Transverse colon (tissue), 4 donors: ENCODE results near the gene FN3K. TPM values are rescaled to one million over a fixed set of nuclear protein-coding genes. Genes with fewer than 3 reads are reported as not detected.

Source experiments
- DNase-seq: peaks from one replicate; pipeline ENCODE4 v3.0.0-alpha.2; 2019
- H3K27ac ChIP-seq, 4 donors: fragments of 200-600 bp; sonication (generic); 2 replicates each; pipeline ENCODE4 v1.5.1; 2016 to 2018; ENCODE audit warnings: inconsistent platforms in 4 of 4
- H3K27me3 ChIP-seq: fragments of 200-600 bp; sonication (generic); 2 replicates; pipeline ENCODE4 v1.5.1; 2017; ENCODE audit warnings: inconsistent platforms
- H3K36me3 ChIP-seq, 4 donors: fragments of 200-600 bp; sonication (generic); 2 replicates each; pipeline ENCODE4 v1.5.1; 2017 to 2019; ENCODE audit warnings: inconsistent platforms in 4 of 4
- H3K4me1 ChIP-seq, 4 donors: fragments of 200-600 bp; sonication (generic); 2 replicates each; pipeline ENCODE4 v1.5.1; 2017 to 2020; ENCODE audit warnings: inconsistent platforms in 4 of 4
- H3K4me3 ChIP-seq, 4 donors: fragments of 200-600 bp; sonication (generic); 1 replicate in 1 of 4; 2 replicates in 3 of 4; pipeline versions ENCODE4 v1.5.1 to v1.6.1; 2017 to 2019; ENCODE audit warnings: inconsistent platforms in 4 of 4
- H3K9me3 ChIP-seq, 2 donors: fragments of 200-600 bp; sonication (generic); 2 replicates each; pipeline ENCODE4 v1.5.1; 2017 to 2019; ENCODE audit warnings: inconsistent platforms in 2 of 2
- CTCF ChIP-seq, 5 experiments: fragments of 200-600 bp in 3 of 5; fragments of 450-650 bp in 2 of 5; sonication (generic) in 3 of 5; IDR thresholded peaks; 1 replicate in 2 of 5; 2 replicates in 3 of 5; pipeline ENCODE4 v1.5.1; 2016 to 2017; ENCODE audit warnings: antibody characterized with exemption in 5 of 5, inconsistent platforms in 3 of 5, mild to moderate bottlenecking in 2 of 5, moderate library complexity in 1 of 5
- EP300 ChIP-seq: sonication (generic); formaldehyde crosslinking; IDR thresholded peaks from one replicate; pipeline ENCODE4 v1.6.1; 2017; ENCODE audit warnings: antibody characterized with exemption, low read depth
- POLR2A ChIP-seq: fragments of 450-650 bp; IDR thresholded peaks from one replicate; pipeline ENCODE4 v1.6.1; 2016; ENCODE audit warnings: antibody characterized with exemption, mild to moderate bottlenecking, moderate library complexity
- POLR2AphosphoS5 ChIP-seq, 3 donors: sonication (generic); formaldehyde crosslinking; IDR thresholded peaks; one replicate each; pipeline ENCODE4 v1.6.1; 2016; ENCODE audit warnings: antibody characterized with exemption in 3 of 3
- WGBS, 2 donors: methylation state at CpG; one replicate each; pipeline ENCODE4 v1.1.5; 2018; ENCODE audit warnings: low coverage in 1 of 2; 5-methylcytosine and 5-hydroxymethylcytosine counted together
- in situ Hi-C, 4 donors: fragments of 200-750 bp; cut with MboI; loops; one replicate each; pipeline versions ENCODE4 v1.15.0 to v1.15.1; 2017; ENCODE audit warnings: low sequenced_read_pairs in 3 of 4, low pct_ligation_motif_present in 1 of 4, low pct_unique_long_range_greater_than_20kb in 1 of 4
- intact Hi-C: fragments of 100-400 bp; cut with DNase I; formaldehyde crosslinking; loops from one replicate; pipeline ENCODE4 v1.15.1; 2023; ENCODE audit warnings: low total_unique reads
- total RNA-seq, 4 donors: library from RNA; depleted of rRNA; stranded (reverse); fragments of >200 nt; gene quantifications; one replicate each; pipeline ENCODE4 v1.1.0, GENCODE V29; 2016

The FN3K gene
- total RNA-seq, 4 donors from 2014 or later = 11.2 to 33.0 (median 26.2) TPM

GRCh38 chr17:82750241-82750908, 15.0 kb downstream of the FN3K start:
- Histone ChIP-seq H3K9me3 (no peaks in the 10 kb centered on the region), H3K27me3 (no peaks in the 10 kb centered on the region), H3K4me3 (no peak overlapping the region), H3K36me3 (no peaks in the 10 kb centered on the region), H3K27ac (peak overlapping the region in 1 of 4 donors; percentile 1), H3K4me1 (peaks cover 8 to 23% (median 17%) of the 10 kb centered on the region in 4 donors)
- TF ChIP-seq EP300 (no peak), POLR2AphosphoS5 (IDR thresholded peaks at IDR 0.05) (no peak), CTCF (IDR thresholded peaks at IDR 0.05) (no peak), POLR2A (no peak)
- no peak for DNase-seq
- WGBS, 2 donors = 84% methylated on average over 39 of the region's 40 CpGs; no CpG with 5 or more reads in 1 of the 2 donors
- in situ Hi-C loops (loop anchor here in 1 of 4 donors (25.0 kb wide), 1 partner anchor 88 kb away; no protein-coding TSS in a partner anchor), intact Hi-C loops (no loop called here)

- intact Hi-C loops (no loop called here), in situ Hi-C loops (loop anchor here in 1 of 4 donors (25.0 kb wide), 1 partner anchor 89 kb away; no protein-coding TSS in a partner anchor)
- peak overlapping the region; percentile 42 to 99 (median 86) for H3K4me3 ChIP-seq
- peak; percentile 22 for DNase-seq
- 36% methylated on average over 21 of the region's 56 CpGs; no CpG with 5 or more reads in 1 of the 2 donors for WGBS, 2 donors
- peaks cover 8 to 23% (median 17%) of the 10 kb centered on the region in 4 donors for H3K4me1 ChIP-seq
- H3K9me3 ChIP-seq = no peaks in the 10 kb centered on the region
- no peaks in the 10 kb centered on the region for H3K36me3 ChIP-seq
- H3K27ac ChIP-seq = peak overlapping the region; percentile 89 to 93 (median 91)
- TF ChIP-seq POLR2AphosphoS5 (IDR thresholded peaks at IDR 0.05) = peak in 1 of 3 donors; percentile 25
- TF ChIP-seq EP300 = no peak
- TF ChIP-seq CTCF (IDR thresholded peaks at IDR 0.05) = peak in 1 of 5 experiments; percentile 11
- no peak for TF ChIP-seq POLR2A
- no peaks in the 10 kb centered on the region for H3K27me3 ChIP-seq
Observed at GRCh38 chr17:82751171-82751570, 15.8 kb downstream of the FN3K start.

- H3K36me3 ChIP-seq = no peaks in the 10 kb centered on the region
- peak within 1 kb of the TSS; percentile 89 to 93 (median 91) for H3K27ac ChIP-seq
- peaks cover 8 to 23% (median 17%) of the 10 kb centered on the region in 4 donors for H3K4me1 ChIP-seq
- 0% methylated on average over 4 of the region's 114 CpGs; no CpG with 5 or more reads in 1 of the 2 donors for WGBS, 2 donors
- DNase-seq = peak; percentile 89
- H3K27me3 ChIP-seq = no peaks in the 10 kb centered on the region
- TF ChIP-seq POLR2AphosphoS5 (IDR thresholded peaks at IDR 0.05) (peak; percentile 70 to 81 (median 78)), EP300 (peak; percentile 39), POLR2A (peak; percentile 27), CTCF (IDR thresholded peaks at IDR 0.05) (no peak)
- peak within 1 kb of the TSS; percentile 75 to 99 (median 86) for H3K4me3 ChIP-seq
- intact Hi-C loops (no loop called here), in situ Hi-C loops (loop anchor here in 1 of 4 donors (25.0 kb wide), 1 partner anchor 89 kb away; no protein-coding TSS in a partner anchor)
- H3K9me3 ChIP-seq = no peaks in the 10 kb centered on the region
Observed at GRCh38 chr17:82751571-82752370, 16.4 kb downstream of the FN3K start, which contains the start of gene TBCD. Gene TBCD, plus strand, starts transcription at chr17:82752065. Its CDS starts 129 bp downstream, at chr17:82752194.
